Measurements from ENCODE around the gene GPR26.

- no peak for TF ChIP-seq CTCF (IDR thresholded peaks at IDR 0.05)
- TF ChIP-seq POLR2AphosphoS5 (IDR thresholded peaks at IDR 0.05): no peak
- TF ChIP-seq POLR2A (IDR thresholded peaks at IDR 0.05; ENCODE audit: low read depth): no peak
These were observed 56.2 kb downstream of the GPR26 start for GRCh38 chr10:123722351-123722750.
